K562 treated with DMSO at 1 percent for 24 hours (cell line): ENCODE results near the gene CCNG1. TPM values are rescaled to one million over a fixed set of nuclear protein-coding genes. Genes with fewer than 3 reads are reported as not detected.

Experiments
- total RNA-seq: library from RNA; unstranded; fragments of 300-600 nt; gene quantifications from 2 replicates; pipeline ENCODE4 v1.2.3, GENCODE V29; 2022; ENCODE audit warnings: low read depth; ENCODE audit not compliant: insufficient read depth

CCNG1 gene
- total RNA-seq = 118 and 137 TPM in 2 replicates

GRCh38 chr5:163437309-163438182 lies at the start of gene CCNG1:
CCNG1 (plus strand) TSS chr5:163437595; CDS start chr5:163439257, 1,662 bp downstream.

DNA sequence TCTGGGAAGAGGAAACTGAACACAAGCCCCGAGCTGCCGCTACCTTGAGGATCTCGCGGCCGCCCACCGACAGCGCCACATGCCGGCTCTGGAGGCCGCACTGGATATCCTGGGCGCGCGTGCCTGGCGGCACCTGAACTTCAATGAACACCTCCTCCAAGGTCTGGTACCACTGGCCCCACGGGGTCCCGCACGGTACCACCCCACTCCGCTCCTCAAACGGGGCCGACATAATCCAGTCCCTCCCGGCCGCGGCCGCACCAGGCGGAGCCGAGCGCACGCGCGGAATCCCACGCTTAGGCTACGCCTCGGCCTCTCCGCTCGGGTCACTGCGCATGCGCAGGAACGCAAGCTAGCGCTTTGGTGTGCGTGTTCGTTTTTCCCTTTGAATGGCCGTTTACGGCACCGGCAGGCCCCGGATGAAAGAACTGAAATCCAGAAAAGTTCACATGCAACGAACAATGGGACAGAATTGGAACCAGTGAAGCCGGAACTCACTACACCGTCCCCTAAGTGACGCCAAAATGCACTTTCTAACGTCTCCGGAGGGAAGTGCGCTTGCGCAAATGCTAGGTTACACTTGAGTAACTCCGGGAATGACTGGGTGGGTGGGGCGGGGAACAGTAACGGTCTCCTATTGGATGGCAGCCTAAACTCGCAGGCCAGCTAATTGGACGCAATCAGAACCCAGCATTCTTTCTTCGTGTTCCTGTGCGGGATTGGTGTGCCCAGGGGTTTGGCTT lies 22.6 kb downstream of the CCNG1 start, which contains the start of gene NUDCD2:
TSS of gene NUDCD2 (minus strand) at position 284 of the 743 bp plus-strand sequence. CDS start at position 232, 52 bp downstream.

DNA sequence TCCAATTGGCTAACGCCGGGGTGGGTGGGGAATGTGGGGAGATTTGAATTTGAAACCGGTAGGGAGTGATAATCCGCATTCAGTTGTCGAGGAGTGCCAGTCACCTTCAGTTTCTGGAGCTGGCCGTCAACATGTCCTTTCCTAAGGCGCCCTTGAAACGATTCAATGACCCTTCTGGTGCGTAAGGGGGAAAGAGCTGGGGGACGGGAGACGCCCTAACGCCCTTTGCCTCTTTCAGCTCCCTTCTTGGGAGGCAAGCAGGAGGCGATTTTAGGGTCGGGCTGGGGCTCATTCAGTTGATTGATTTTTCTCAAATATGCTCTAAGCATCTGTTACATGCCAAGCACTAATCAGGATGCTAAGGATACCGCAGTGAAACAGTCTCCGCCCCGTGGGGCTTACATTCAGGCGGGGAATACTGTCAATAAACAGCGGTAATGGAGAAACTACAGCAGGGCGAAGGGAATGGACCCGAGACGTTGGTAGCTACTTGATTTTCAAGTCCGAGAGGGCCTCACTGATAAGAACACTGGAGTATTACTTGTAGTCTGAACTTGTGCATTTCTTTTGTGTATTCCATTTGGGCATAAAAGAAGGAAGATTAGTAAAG lies 23.3 kb downstream of the CCNG1 start, which contains the start of gene HMMR:
TSS of gene HMMR (plus strand) at position 71 of the 610 bp plus-strand sequence. CDS start at position 132, 61 bp downstream.

Other genes starting within 250 kb of the CCNG1 start
- gene NUDCD2, start 22.5 kb downstream of the CCNG1 start, total RNA-seq = 21.9 and 34.4 TPM in 2 replicates
- 28.8 and 37.6 TPM in 2 replicates for gene HMMR, start 23.0 kb downstream of the CCNG1 start, total RNA-seq
- gene MAT2B, start 68.0 kb downstream of the CCNG1 start, total RNA-seq = 26.0 and 30.9 TPM in 2 replicates